NCI-H146 (cell line): ENCODE measurements around the gene ALKAL2.
"Not testable (repeated sequence)": the region's sequence is repeated elsewhere in the genome, so short reads cannot be mapped to it uniquely, and the experiment has no call there.

Source experiments
- DNase-seq: peaks from one replicate; lab custom pipeline; 2025; lab: John Stamatoyannopoulos, UW

The ALKAL2 gene, protein sequence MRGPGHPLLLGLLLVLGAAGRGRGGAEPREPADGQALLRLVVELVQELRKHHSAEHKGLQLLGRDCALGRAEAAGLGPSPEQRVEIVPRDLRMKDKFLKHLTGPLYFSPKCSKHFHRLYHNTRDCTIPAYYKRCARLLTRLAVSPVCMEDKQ

DNA sequence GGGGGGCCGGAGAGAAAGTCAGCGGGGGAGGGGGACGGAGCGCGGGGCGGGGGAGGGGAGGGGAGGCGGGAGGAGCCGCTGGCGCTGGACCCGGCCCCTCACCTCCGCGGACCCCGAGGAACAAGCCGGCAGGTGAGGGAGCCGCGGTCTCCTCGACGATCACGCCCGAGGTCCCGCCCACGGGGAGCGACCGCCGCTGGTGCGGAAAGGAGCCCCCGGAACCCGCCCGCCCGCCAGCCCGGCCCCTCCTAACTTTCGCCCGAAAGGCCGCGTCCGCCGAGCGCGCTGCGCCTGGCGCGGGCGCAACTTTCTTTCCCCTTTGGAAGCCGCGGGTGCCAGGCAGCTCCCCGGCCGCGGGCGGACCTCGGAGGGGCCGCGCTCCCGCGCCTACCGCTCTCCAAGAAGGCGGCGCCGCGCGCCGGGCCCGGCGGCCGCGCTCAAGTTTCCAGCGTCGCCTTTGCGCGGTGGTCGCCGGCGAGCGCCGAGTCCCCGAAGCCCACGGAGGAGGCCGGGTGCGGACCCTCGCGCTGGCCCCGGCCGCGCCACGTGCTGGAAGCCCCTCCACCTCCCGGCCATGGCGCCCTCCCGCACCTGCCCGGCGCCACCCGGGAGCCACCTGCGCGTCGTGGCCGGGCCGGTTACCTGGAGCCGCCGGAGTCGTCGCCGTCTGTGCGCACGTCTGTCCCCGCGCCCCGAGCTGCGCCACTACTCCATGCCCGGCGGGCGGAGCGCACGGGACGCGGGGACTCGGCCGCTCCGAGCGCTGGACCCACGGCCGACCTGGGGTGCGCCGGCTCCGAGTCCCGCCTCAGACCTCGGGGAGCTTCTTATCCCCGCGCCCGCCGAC, at the start of gene ALKAL2:
Gene ALKAL2, minus strand, starts transcription at position 181 of the 847 bp plus-strand sequence. CDS start 256 bp downstream, outside the sequence.
- DNase-seq = peak; percentile 51

- not testable (repeated sequence) for DNase-seq
These were observed 49.1 kb upstream of the ALKAL2 start for GRCh38 chr2:336949-337348.

GRCh38 chr2:336360-336759, 48.5 kb upstream of the ALKAL2 start:
- DNase-seq = no peak

GRCh38 chr2:332592-332991, 44.7 kb upstream of the ALKAL2 start:
- no peak for DNase-seq

- peak; percentile 92 for DNase-seq
These were observed 40.9 kb upstream of the ALKAL2 start for GRCh38 chr2:328761-329160.

DNA sequence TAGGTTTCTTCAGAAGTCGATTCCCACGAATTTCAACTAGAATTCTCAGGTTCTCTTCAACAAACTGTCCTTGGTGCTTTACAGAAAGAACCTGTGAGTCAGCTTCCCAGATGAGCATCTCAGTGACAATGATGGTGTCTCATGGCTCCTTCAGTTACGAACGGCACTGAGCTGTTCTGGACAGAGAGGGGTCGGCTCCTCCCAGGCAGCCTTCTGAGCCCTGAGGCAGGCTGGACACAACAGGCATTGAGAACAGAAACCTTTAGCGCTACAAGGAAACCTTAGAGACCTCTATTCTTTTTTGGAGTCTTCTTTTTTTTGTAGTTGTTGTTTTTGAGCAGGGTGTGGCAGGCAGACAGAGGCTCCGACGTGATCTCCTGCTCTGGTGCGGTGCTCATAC, 35.1 kb upstream of the ALKAL2 start:
- no peak for DNase-seq

DNA sequence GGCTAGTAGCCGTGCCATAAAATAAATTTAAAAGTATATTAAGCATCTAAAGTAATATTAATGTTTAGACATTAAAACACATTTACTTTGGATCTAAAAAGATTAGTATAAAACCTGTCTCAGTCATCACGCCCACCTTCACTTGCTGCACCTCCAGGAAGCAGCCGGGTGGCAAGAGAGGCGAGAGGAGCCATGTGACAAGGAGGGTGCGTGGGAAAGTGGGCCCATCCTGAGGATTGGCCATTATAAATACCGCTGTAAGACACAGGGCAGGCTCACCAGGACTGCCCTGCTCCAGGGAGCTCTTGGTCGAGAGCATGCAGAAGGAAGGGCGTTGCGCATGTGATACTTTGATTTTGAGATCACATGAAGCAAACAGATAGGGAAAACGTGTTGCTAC, 34.4 kb upstream of the ALKAL2 start:
- no peak for DNase-seq

GRCh38 chr2:320561-320960, 32.7 kb upstream of the ALKAL2 start:
- DNase-seq = no peak

- no peak for DNase-seq
These were observed 31.2 kb upstream of the ALKAL2 start for GRCh38 chr2:319059-319600.

DNA sequence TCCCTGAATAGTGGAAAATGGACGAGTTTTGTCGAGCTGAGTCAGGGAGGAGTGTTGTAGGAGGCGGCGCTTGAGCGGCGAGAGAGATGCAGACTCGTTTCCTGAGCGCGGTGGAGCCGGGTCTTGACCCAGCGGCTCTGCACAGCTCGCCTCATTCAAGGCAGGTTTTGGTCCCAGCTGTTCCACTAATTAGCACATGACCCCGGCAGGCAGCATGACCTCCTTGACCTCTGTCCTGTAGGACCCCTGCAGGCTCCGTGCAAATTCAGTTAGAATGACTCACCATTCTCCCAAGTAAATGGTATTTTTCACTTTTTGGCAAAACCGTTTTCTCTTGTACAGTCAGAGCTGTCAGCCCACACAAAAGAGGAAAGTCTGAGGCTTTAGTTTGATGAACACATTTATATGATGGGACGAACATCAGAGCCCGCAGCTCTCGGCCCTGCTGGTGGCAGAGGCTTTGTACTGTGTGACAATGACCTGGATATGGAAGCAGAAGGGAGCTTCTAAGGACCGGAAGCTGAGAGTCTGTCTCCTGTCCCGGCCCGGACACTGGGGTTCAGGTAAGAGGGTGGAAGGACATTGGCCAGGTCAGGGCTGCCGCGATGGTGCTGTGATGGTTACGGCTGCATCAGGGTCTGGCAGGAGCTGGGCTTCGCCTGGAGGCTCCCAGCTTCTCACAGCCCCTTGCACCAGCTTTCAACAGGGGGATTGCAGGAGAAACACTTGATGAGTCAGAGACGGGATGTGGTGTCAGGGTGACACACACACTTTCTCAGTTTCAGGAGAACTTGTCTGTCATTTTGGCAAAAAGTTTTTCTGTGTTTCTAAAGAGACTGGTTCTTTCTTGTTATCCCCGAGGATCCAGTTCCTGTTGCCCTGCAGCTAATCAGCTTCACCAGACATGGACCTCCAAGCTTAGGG, 29.9 kb upstream of the ALKAL2 start:
- DNase-seq = no peak

- DNase-seq = no peak
These were observed 28.5 kb upstream of the ALKAL2 start for GRCh38 chr2:316381-316780.

DNA sequence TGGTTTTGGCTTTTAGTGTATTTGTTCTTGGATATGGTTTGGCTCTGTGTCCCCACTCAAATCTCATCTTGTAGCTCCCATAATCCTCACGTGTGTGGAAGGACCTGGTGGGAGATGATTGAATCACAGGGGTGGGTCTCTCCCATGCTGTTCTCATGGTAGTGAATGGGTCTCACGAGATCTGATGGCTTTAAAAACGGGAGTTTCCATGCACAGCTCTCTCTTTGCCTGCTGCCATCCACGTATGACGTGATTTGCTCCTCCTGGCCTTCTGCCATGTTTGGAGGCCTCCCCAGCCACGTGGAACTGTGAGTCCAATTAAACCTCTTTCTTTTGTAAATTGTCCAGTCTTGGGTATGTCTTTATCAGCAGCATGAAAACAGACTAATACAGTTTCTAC, 28.0 kb upstream of the ALKAL2 start:
- DNase-seq = not testable (repeated sequence)

- DNase-seq = no peak
These were observed 26.9 kb upstream of the ALKAL2 start for GRCh38 chr2:314561-315336.

- DNase-seq = peak; percentile 5
These were observed 26.1 kb upstream of the ALKAL2 start for GRCh38 chr2:313991-314390.

- DNase-seq = no peak
These were observed 23.1 kb upstream of the ALKAL2 start for GRCh38 chr2:310994-311393.

DNA sequence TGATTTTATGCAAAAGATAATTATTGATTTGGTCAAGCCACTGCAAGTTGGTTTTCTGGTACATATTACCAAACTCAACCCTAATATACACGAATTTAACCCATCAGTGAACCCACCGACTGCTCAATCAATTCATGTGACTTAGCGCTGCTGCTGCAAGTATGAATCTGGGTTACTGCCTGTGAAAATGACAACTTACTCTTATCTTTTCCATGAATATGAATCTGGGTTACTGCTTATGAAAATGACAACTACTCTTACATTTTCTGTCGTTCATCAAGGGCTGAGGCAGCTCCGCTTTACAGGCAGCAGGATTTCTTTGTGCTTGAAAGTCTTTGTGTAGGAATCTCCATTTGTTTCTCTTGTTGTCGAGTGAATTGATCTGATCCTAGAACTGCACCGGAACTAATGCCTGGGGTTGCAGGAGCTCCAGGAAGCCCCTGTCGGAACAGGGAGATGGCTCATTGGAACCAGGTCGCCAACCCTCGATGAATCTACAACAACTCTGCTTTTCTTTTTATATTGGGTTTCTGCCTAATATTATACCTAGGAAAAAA, 22.1 kb upstream of the ALKAL2 start:
- no peak for DNase-seq

- DNase-seq = peak; percentile 65
These were observed 21.5 kb upstream of the ALKAL2 start for GRCh38 chr2:309148-309953.

DNA sequence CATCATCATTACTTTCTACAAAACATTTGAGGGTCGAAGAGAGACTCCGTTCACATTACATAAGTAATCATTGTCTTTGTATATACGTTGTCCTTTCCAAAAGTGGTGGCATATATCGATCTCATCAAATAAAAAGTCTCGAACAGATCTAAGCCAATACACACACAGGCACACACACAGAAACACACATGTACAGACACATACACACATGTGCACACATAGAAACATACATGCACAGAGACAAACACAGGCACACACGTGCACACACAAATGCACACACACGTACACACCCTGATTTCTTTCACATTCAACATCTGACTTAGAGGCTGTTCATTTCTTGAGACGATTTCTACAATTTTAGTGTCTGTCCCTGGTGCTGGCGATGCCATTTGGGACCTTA, 17.5 kb upstream of the ALKAL2 start:
- no peak for DNase-seq

DNA sequence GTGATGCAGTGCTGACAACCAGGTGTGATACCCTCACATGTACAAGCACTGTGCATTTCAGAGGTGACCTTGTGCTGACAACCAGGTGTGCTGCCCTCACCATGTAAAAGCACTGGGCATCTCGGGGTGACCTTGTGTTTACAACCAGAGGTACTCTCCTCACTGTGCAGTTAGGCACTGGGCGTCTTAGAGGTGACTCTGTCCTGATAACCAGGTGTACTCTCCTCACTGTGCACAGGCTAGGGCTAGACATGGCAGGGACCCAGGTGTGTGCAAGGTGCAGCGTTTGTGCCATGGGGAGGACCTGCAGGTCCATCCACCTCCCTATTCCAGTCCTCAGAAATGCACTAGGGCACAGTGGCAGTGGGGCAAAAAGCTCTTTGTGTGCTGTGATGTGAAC, 8.5 kb upstream of the ALKAL2 start:
- DNase-seq = no peak

- no peak for DNase-seq
These were observed 7.2 kb upstream of the ALKAL2 start for GRCh38 chr2:295090-295489.
